Gastrocnemius medialis (tissue), 4 donors: ENCODE results near the gene FIGNL1. TPM values are rescaled to one million over a fixed set of nuclear protein-coding genes. Genes with fewer than 3 reads are reported as not detected.

Source experiments
- ATAC-seq, 2 donors: fragments of 150-250 bp; one replicate each; pipeline ENCODE4 v1.9.1; 2016
- DNase-seq, 2 donors: peaks; one replicate each; pipeline ENCODE4 v3.0.0-alpha.2; 2019
- H3K27ac ChIP-seq, 4 donors: fragments of 200-600 bp; sonication (generic); 1 replicate in 1 of 4; 2 replicates in 3 of 4; pipeline ENCODE4 v1.5.1; 2016 to 2018; ENCODE audit warnings: mild to moderate bottlenecking in 2 of 4, moderate library complexity in 1 of 4
- H3K27me3 ChIP-seq, 3 donors: fragments of 200-600 bp; sonication (generic) in 2 of 3; 1 replicate in 1 of 3; 2 replicates in 2 of 3; pipeline versions ENCODE4 v1.5.1 to v1.6.0; 2016 to 2019; ENCODE audit warnings: mild to moderate bottlenecking in 1 of 3, moderate library complexity in 1 of 3
- H3K36me3 ChIP-seq, 2 donors: fragments of 200-600 bp; sonication (generic) in 1 of 2; one replicate each; pipeline ENCODE4 v1.5.1; 2017 to 2018
- H3K4me1 ChIP-seq, 2 donors: fragments of 200-600 bp; sonication (generic) in 1 of 2; one replicate each; pipeline ENCODE4 v1.5.1; 2016 to 2017; ENCODE audit warnings: mild to moderate bottlenecking in 2 of 2
- H3K4me3 ChIP-seq, 4 donors: fragments of 200-600 bp; sonication (generic) in 3 of 4; 1 replicate in 1 of 4; 2 replicates in 3 of 4; pipeline ENCODE4 v1.5.1; 2016 to 2019; ENCODE audit warnings: mild to moderate bottlenecking in 2 of 4
- H3K9me3 ChIP-seq, 3 donors: fragments of 200-600 bp; sonication (generic) in 2 of 3; 1 replicate in 1 of 3; 2 replicates in 2 of 3; pipeline ENCODE4 v1.5.1; 2016 to 2019
- POLR2A ChIP-seq, 2 donors: fragments of 450-650 bp; IDR thresholded peaks; one replicate each; pipeline ENCODE4 v1.6.1; 2017; ENCODE audit warnings: antibody characterized with exemption in 2 of 2, mild to moderate bottlenecking in 2 of 2, moderate library complexity in 2 of 2
- in situ Hi-C, 4 donors: fragments of 200-750 bp; cut with MboI; loops; one replicate each; pipeline versions ENCODE4 v1.15.0 to v1.8.0; 2017; ENCODE audit warnings: low sequenced_read_pairs in 4 of 4
- intact Hi-C: fragments of 100-400 bp; cut with DNase I; formaldehyde crosslinking; loops from one replicate; pipeline ENCODE4 v1.15.1; 2023; ENCODE audit warnings: low total_unique reads
- total RNA-seq, 4 donors: library from RNA; depleted of rRNA; stranded (reverse); fragments of >200 nt; gene quantifications; one replicate each; pipeline versions ENCODE4 v1.1.0 to v1.2.3, GENCODE V29; 2016
- TF ChIP-seq, protein P1 (sequence below), 5 experiments: fragments of 450-650 bp in 3 of 5; fragments of 200-600 bp in 2 of 5; sonication (generic) in 2 of 5; IDR thresholded peaks in 4 of 5; conservative IDR thresholded peaks in 1 of 5; 1 replicate in 4 of 5; 2 replicates in 1 of 5; pipeline ENCODE4 v1.5.1; 2016 to 2019; ENCODE audit warnings: antibody characterized with exemption in 5 of 5, mild to moderate bottlenecking in 3 of 5, moderate library complexity in 3 of 5

FIGNL1 gene
- total RNA-seq, 4 donors from 2014 or later: 2.3 to 9.2 (median 6.2) TPM

DNA sequence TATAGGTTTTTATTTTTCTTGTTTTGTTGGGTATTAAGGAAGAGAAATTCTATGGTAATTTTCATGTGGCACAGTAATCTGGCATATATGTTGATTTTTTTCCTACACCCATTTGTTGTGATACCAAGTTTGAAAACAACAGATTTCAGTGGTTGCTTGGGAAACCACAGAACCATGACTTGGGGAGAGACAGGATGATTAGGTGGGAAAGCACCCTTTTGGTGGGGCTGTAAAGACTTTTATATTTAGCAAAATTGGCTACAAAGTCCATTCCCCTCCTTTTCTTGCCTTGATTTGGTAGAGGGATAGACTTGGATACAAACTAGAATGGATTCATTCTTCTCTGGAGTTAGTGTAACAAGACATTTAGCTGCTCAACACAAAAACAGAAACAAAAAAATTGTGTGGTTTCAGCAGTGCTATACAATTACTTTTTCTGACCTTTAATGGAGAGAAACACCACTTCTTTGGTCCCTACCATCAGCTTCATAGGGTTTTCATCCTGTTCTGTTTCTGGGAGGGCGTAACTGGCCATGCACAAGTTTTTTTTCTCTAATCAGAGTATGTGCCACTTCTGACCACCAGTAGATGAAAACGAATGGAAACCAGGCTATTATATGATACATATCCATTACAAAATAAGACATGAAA is 52.7 kb downstream of the FIGNL1 start:
- in situ Hi-C loops: no loop called here
- intact Hi-C loops: no loop called here

GRCh38 chr7:50396856-50397255 is 53.3 kb downstream of the FIGNL1 start:
- H3K27me3 ChIP-seq: peaks cover 5 to 21% (median 11%) of the 10 kb centered on the region in 3 donors
- no peak overlapping the region for H3K4me3 ChIP-seq

More for the DNA sequence above, 52.7 kb downstream of the FIGNL1 start:
- no peak overlapping the region for H3K27ac ChIP-seq
- DNase-seq (no peak), ATAC-seq (no peak)
- peaks cover 6 to 21% (median 11%) of the 10 kb centered on the region in 3 donors for H3K27me3 ChIP-seq
- H3K4me3 ChIP-seq: no peak overlapping the region
- no peaks in the 10 kb centered on the region for H3K4me1 ChIP-seq
- TF ChIP-seq POLR2A (IDR thresholded peaks at IDR 0.05): no peak
- TF ChIP-seq, protein P1, sequence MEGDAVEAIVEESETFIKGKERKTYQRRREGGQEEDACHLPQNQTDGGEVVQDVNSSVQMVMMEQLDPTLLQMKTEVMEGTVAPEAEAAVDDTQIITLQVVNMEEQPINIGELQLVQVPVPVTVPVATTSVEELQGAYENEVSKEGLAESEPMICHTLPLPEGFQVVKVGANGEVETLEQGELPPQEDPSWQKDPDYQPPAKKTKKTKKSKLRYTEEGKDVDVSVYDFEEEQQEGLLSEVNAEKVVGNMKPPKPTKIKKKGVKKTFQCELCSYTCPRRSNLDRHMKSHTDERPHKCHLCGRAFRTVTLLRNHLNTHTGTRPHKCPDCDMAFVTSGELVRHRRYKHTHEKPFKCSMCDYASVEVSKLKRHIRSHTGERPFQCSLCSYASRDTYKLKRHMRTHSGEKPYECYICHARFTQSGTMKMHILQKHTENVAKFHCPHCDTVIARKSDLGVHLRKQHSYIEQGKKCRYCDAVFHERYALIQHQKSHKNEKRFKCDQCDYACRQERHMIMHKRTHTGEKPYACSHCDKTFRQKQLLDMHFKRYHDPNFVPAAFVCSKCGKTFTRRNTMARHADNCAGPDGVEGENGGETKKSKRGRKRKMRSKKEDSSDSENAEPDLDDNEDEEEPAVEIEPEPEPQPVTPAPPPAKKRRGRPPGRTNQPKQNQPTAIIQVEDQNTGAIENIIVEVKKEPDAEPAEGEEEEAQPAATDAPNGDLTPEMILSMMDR (IDR thresholded peaks at IDR 0.05 in 4 of 5, conservative IDR thresholded peaks at IDR 0.05 in 1 of 5): no peak
- H3K9me3 ChIP-seq: no peaks in the 10 kb centered on the region
- H3K36me3 ChIP-seq: no peaks in the 10 kb centered on the region

DNA sequence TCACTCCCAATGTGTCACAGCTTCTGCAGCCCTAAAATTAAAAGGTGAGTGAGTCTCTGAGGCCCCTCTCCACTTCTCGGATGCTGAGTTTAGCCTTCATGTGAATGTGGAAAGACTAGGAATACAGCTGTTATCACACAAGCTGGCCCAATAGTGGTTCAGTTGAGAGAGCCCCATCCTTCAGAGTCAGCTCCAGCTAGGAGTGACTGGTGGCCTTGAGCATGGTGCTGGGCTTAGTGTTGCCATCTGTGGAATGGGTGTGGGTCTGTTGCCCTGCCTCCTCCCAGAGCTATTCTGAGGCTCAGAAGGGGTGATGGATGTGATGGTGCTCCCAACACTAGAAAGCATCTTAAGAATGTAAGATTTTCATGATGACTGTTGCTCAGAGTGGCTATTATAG is 55.8 kb downstream of the FIGNL1 start:
- Histone ChIP-seq H3K4me3 (no peak overlapping the region), H3K27ac (no peak overlapping the region), H3K27me3 (peaks cover 0 to 5% (median 4%) of the 10 kb centered on the region in 3 donors), H3K9me3 (no peaks in the 10 kb centered on the region), H3K36me3 (no peaks in the 10 kb centered on the region), H3K4me1 (no peaks in the 10 kb centered on the region)
- in situ Hi-C loops (no loop called here), intact Hi-C loops (no loop called here)
- ATAC-seq (no peak), DNase-seq (no peak)
- TF ChIP-seq, protein P1 (IDR thresholded peaks at IDR 0.05 in 4 of 5, conservative IDR thresholded peaks at IDR 0.05 in 1 of 5): no peak
- TF ChIP-seq POLR2A (IDR thresholded peaks at IDR 0.05): no peak

More at GRCh38 chr7:50396856-50397255, 53.3 kb downstream of the FIGNL1 start:
- no peaks in the 10 kb centered on the region for H3K9me3 ChIP-seq
- no peak overlapping the region for H3K27ac ChIP-seq
- intact Hi-C loops (no loop called here), in situ Hi-C loops (no loop called here)
- H3K4me1 ChIP-seq: no peaks in the 10 kb centered on the region
- H3K36me3 ChIP-seq: no peaks in the 10 kb centered on the region
- DNase-seq: no peak
- TF ChIP-seq, protein P1 (IDR thresholded peaks at IDR 0.05 in 4 of 5, conservative IDR thresholded peaks at IDR 0.05 in 1 of 5): no peak
- ATAC-seq: no peak

Other genes starting within 250 kb of the FIGNL1 start
- 1 to 10 TPM in 3 of 4 donors, under 1 TPM in 1; 0.22 to 3.6 (median 1.9) TPM for gene IKZF1, start 145.6 kb downstream of the FIGNL1 start, total RNA-seq
- gene DDC, start 115.1 kb upstream of the FIGNL1 start, total RNA-seq: 1 to 10 TPM in 1 of 4 donors, under 1 TPM in 1, not detected in 2; 0.24 to 1.3 TPM